Head of caudate nucleus (tissue), 42 donors: ENCODE measurements around the gene ZFPL1.

ENCODE experiments used
- DNase-seq, 42 donors: peaks; one replicate each; pipeline versions ENCODE4 v3.0.0 to v3.0.0-alpha.2; 2020 to 2021; ENCODE audit warnings: mixed read lengths in 7 of 42
- intact Hi-C: fragments of 100-400 bp; cut with DNase I; formaldehyde crosslinking; loops from one replicate; pipeline ENCODE4 v1.15.0; 2022

Gene ZFPL1

DNA sequence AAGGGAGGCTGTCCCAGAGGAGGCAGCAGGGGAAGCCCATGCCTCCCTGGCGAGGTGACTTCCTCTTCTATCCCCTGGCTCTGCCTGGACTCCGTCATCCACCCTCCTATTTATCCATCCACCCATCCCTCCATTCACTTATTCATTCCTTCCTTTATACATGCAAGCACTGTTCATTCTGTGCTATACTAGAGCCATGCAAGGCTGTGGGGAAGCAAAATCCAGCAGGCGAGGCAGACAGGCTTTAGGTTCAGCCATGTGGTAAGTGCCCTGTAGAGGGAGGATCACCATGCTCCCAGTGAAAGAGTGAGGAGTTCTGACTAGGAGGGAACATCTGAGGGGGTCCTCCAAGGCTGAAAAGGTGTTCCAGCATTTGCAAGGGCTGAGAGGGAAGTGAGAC, 24.5 kb upstream of the ZFPL1 start:
- intact Hi-C loops = no loop called here
- no peak for DNase-seq

DNA sequence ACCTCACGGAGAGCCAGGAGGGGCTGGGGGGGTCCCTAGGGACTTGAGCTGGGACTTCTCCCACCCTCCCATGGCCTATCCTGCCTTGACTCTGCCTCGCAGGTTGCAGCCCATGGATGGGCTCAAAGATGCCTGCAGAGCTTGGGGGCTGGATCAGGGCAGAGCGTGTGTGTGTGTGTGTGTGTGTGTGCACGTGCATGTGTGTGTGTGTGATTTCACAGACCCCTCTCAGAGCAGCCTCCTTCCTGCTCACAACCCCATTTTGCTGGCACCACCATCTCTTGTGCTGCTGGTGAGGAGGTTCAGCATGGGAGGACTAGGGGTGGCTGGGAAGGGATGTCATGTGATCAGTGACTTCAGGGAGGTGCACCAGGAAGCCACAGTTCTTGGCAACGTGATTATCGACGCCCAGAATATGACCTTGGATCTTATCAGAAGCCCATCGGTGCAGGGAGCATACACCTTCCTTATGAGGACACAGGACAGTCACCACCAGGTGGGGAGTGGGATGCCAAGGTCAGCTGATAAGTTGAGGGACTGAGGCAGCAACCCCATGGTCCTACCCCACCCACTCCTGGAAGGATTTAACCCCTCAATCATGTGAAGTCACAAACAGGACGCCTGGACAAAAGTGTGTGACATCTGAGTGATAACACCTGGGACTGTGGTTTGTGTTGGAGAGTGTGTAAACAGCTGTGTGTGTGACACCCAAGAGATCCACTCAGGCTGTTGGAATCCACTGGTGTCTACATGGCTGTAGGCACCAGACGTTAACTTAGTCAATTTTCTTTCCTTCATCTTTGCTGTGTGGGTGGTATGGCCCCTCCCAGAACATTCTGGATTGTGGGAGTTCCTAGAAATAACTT, 23.8 kb upstream of the ZFPL1 start:
- DNase-seq = no peak
- intact Hi-C loops = no loop called here

DNA sequence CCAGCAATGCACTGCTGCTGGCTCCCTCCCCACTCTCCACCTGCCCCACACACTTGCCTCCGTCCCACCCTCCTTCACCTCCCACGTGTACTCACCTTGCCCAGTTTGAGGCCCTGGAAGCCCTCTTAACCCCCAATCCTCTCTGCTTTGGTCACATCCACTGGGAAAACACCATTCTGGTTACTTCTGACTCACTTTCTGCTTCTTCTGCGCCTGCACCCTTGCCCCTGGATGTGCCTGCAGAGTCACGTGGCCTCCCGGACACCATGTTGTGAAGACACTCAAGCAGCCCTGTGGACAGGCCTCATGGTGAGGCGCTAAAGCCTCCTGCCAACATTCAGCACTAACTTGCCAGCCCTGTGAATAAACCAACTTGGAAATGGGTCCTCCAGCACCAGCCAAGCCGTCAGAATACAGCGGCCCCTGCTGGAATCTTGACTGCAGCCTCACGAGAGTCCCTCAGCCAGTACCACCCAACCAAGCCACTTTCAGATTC, 23.1 kb upstream of the ZFPL1 start:
- no peak for DNase-seq
- intact Hi-C loops = no loop called here

DNA sequence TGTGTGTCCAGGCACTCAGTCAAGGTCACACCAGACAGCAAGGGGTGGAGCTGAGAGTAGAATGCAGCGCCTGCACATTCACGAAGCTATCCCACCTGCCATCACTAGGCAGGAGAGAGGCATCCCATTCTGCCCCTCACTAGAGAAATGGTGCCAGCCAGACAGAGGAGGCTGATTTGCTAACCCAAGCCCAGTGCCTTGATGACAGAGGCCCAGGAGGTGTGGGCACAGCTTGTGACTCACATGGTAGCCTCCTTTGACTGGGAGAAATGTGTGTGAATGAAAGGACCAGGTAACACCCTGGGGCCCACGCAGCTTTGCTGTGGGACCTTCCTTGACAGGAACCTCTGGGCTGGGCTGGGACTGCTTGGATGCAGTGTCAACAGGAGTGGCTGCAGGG, 20.5 kb upstream of the ZFPL1 start:
- intact Hi-C loops = no loop called here
- no peak for DNase-seq

DNA sequence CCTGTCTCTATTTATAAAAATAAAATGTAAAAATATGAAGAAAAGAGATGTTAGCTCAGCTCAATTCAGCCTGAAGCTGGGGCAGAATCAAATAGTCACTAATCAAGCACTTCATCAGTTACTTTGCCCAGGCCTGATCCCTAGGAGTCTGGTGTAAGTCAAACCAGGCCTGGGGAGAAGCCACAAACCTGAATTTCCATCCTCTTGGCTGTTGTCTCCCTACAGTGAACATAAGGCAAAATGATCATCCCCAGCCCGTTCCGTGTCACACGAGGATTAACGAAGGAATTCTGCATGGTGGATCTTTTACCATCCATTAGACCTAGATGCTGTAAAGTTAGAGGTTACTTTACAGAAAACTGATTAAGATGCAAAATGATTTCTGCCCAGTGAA, 19.2 kb upstream of the ZFPL1 start:
- intact Hi-C loops = no loop called here
- DNase-seq = no peak

DNA sequence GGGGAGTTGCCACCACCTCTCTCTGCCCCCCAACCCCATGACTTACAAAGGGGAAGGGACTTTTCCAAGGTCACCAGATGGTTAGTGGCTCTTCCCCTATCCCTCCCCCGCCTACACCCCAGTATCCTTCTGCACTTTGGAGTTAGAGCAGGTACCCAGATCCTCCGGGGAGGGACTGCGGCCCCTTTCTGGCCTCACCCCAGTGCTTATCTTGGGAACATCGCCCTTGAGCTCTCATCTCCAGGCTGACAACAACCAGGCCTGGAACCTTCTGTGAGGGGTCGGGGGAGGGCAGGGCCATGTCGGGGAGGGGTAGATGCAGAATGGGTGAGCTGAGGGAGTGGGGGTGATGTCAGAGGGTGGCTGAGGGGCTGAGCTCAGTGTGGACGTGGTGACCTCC, 18.2 kb upstream of the ZFPL1 start:
- DNase-seq = no peak
- intact Hi-C loops = no loop called here

DNA sequence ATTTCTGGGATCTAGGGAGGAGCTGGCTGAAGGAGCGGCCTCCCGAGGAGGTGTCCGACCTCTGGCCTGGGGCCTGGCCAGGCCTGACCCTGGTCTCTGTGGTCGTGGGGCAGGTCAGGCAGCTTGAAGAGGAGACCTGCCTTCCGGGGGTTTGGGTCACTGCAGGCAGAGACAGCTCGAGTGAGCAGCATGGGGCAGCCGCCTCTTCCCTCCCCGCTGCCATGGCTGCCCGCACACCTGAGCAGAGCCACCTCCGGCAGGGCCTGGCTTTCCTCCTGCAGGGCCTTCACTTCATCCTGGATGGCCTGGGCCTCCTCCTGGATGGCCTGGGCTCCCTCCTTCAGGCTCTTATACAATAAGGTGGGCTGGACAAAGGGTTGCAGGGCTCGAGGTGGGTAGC, 17.7 kb upstream of the ZFPL1 start:
- DNase-seq = no peak
- intact Hi-C loops = no loop called here

DNA sequence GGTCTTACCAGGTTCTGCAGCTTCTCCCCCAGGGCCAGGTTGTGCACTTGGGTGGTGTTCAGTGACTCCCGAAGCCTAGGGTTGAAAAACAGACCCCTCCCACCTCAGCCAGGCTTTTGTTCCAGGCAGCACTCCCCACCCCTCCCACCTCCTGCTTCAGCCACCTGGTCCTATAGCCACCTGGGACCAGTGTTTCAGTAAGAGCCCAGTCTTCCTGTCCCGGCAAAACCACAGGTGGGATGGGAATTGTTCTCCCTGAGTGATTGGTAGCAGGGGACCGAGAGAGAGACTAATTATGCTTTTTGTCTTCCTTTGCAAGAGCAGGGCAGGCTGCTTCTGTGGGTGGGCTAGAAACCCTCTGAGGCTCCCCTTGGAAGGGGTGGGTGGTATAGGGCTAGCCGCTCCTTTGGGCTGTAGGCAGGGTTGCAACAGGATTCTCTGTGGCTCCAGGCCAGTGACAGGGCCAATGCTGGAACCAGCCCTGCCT, 17.2 kb upstream of the ZFPL1 start:
- no peak for DNase-seq
- intact Hi-C loops = no loop called here

DNA sequence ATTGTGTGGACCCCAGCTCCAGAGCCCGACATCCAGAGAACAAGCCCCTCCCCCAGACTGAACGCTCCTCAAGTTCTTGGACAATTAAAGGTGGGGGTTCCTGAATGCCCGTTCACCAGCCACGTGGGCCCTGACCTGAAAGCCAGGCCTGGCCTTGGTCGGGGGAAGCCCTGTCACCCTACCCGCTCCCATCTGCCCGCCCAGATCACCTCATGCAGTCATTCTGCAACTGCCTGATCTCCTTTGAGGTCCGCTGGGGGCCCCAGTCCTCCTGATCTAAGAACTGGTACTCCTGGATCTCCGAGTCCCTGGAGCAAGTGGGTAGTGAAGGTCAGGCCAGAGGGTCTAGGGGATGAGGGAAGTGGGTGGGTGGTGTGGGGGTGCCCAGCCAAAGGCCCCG, 16.6 kb upstream of the ZFPL1 start:
- no peak for DNase-seq
- intact Hi-C loops = no loop called here

DNA sequence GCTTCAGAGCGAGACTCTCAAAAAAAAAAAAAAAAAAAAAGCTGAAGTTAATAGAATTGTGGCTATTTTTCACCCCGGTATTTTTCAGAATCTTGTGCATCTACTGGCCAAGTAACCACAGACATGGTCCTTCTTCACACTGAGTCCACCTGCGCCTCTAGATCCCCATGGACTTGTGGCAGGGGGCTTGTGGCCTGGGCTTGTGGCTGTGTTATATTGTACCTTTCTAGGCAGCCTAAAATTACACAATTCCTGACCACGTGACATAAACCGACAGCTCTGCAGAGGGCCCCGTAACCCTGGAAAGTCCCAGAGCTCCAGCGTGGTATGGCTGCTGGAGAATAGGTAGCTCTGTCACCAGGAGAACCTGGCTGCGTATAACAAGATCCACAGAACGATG, 14.8 kb upstream of the ZFPL1 start:
- intact Hi-C loops = no loop called here
- DNase-seq = no peak

DNA sequence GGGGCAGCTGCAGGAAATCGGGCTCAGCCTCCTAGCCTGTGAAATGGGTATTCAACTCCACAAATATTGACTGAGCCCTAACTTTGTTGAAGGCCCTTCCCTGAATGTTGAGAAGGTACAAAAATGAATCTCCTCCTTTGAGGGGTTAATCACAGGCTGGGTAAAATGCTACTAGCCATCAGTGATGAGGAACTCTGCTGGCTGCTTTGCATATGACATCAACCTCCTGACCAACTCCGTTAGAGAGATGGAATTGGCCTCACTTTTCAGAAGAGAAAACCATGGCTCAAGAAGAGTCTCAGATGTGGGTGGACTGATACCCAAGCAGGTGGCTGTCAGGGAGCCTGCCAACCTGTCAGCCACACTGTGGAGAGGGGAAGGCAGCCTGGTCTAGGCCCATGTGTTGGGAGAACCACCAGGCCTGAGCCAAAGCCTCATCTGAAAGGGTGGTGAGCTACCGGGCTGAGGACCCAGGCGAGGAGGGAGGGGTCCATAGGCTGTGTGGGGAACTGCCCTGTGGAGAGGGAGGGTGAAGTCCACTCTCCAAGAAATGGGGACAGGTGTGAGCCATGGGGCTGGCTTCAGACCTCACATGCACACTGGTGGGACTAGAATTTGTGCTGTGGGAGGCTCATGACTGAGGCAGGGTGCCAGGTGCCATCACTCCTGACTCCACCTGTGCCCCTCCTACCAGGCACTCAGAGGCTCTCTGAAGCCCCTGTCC, 12.0 kb upstream of the ZFPL1 start:
- no peak for DNase-seq
- intact Hi-C loops = no loop called here

DNA sequence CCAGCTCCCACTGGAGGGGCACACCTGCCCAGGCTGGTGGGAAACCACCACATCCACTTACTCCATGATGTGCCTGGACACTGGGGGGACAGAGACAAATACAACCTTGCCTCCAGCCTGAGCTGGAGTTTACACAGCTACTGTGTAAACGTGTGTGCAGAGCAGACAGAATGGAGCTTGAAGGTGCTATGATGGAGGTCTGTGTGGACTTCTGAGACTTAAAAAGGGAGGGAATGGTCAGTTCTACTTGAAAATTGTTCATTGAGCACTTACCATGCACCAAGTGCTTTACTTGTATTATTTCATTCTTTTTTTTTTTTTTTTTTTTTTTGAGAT, 11.4 kb upstream of the ZFPL1 start:
- intact Hi-C loops = no loop called here
- no peak for DNase-seq

DNA sequence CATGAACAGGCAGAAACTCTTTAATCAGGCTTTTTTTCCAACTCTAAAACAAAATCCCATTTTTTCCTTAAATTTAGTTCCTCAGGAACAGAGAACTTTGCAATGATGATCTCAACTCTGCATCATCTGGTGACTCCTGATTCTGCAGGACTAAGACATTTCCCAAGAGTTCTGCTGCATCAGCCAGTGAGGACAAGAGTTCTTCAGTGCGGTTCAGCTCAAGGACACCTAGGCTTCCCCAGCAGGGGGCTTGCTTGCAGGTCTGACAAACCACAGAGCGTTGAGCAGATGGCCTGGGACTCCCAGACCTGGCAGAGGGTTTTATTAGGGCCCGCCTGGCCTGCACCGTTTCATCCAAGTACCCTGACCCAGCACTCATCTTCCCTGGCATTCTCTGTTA, 6.6 kb upstream of the ZFPL1 start:
- intact Hi-C loops = no loop called here
- no peak for DNase-seq

DNA sequence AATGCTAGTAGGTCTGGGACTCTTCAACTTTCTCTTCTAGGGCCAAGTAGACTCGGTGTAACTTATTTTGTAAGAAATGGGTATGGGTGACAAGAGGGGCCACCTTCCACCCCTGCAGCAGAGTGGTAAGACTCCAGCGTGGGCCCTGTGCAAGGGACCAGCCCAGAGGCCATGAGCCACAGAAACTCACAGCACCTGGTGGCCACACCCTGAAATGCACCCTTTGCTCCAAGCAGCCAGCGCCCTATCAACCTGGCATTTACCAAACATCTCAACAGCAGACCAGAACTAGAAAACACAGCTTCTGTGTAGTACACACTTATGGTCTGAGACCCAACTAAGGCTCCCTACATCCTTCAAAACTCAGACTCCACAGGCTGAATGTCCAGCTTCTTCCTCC, 5.9 kb upstream of the ZFPL1 start:
- no peak for DNase-seq
- intact Hi-C loops = no loop called here

DNA sequence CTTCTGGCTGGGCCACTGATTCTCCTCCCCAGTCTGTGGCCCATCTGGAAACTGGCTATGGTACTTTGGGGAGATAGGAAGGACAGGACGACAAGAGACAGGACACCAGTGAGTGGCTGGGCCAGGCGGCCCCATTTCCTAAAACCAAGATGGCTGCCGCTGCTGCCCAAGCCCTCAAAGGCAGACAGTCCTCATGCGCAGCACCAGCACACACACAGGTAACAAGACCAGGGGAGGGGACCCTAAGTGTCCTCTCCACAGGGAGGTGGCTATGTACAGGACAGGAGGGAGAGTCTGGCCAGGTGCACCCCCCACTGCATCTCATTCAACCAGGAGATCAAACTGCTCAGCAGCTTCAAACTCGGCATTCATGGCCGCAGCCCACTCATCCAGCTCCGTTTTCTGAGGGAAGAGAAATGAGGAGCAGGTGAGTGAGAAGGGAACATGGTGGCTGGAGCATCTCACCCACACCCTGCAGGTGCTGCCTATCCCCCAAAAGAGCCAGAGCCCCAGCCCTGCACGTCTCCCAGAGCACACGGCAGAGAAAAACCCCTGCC, 5.2 kb upstream of the ZFPL1 start:
- intact Hi-C loops = no loop called here

DNA sequence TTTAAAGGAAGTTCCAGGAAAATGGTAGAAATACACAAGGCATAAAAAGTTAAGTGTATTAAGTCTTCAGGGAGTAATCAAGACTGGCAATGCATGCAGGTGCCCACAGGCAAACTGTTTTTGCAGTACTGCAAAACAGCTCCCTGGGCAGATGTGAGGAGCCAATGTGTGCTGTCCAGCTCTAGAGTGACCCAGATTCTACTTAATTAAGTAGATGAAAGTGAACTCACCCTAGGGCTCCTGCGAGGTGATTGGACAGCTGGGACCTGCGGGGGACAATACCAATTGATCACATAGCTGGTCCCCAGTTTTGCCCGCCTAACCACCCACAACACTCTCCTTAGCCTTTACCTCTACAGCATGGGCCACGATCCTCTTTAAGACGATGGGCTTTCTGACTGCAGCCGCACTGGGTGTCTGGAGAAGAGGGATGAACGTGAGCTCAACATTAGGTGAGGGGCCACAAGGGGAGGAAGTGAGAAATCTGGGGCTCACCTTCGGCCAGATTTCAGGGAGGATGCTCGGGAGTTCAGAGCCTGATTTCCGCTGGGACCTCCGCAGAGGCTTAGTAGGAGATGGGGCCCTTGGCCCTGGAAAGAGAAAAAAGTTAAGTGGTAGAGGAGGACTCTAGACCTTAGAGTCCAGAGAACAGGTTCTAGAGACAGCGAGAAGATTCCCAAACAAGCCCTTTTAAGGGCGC, 738 bp upstream of the ZFPL1 start:
- intact Hi-C loops = no loop called here
- no peak for DNase-seq

More for the DNA sequence above, 5.2 kb upstream of the ZFPL1 start:
- DNase-seq = no peak

DNA sequence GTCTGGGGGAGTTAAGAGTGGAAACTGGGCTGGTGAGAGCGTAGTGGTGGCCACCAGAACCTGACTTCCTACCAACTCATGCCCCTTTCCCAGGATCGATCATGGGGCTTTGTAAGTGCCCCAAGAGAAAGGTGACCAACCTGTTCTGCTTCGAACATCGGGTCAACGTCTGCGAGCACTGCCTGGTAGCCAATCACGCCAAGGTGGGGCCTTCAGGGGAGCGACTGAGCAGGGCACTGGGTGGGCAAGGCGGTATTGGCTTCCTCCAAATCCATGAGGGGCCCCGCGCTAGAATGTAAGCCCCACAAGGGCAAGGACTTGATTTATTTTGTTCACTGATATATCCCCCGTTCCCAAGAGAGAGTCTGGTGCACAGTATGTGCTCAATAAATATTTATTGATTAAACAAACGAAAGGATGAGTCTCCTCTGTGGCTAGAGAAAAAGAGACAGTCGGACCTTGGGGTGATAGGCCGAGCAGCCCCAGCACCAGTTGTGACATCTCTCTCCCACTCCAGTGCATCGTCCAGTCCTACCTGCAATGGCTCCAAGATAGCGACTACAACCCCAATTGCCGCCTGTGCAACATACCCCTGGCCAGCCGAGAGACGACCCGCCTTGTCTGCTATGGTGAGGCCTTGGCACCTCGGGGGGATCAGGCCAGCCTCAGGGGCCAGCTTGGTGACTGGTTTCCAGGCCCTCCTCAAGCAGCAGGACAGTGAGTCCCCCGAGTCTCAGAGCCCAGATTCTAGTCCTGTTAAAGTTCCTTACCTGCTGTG, 765 bp downstream of the ZFPL1 start:
- no peak for DNase-seq
- intact Hi-C loops = loop anchor here (1.0 to 2.0 kb wide), 2 partner anchors 12 to 32 kb away; partner anchors contain the start of genes VPS51 and ZNHIT2

DNA sequence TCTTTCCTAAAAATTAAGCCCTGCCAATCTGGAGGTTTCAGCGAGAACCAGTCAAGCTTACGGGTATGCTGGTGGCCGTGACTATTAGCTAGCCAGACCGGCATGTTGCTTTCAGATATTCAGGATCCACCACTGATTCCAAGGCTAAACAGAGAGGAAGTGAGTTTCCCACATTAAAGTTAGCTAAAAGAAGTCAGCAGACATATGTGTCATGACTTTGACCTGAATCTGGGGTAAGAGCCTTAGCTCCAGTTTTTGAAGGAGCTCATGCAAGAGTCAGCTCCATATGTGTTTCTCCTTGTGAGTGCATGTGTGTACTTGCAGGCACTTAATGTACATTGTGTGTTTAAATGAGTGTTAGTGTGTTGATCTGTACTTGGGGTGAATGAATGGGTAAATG, 1.4 kb downstream of the ZFPL1 start:
- intact Hi-C loops = loop anchor here (2.0 kb wide), 1 partner anchor 31 kb away; the partner anchor contains the start of gene ZNHIT2
- DNase-seq = no peak

DNA sequence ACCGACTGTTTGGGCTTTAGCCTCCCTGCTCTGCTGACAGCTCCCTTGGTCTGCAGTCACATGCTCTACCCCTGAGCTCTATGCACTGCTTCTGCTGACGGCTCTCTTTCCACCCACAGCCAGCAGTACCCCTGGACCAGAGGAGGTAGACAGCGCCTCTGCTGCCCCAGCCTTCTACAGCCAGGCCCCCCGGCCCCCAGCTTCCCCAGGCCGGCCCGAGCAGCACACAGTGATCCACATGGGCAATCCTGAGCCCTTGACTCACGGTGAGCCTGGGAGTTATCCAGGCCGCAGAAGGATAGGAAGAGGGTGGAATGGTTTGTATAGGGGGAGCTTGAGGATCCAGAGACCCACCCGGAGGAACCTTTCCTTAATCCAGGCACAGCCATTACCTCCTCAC, 2.8 kb downstream of the ZFPL1 start:
- intact Hi-C loops = no loop called here
- DNase-seq = no peak
